SK-N-MC (cell line): ENCODE data around the gene PELI2.

Experiments used
- EZH2 ChIP-seq: fragments of 200-600 bp; sonication (generic); IDR thresholded peaks from one replicate; pipeline ENCODE4 v1.6.1; 2017; ENCODE audit warnings: antibody characterized with exemption
- FOXP2 ChIP-seq: optimal IDR thresholded peaks from 2 replicates; pipeline ENCODE3; 2011; ENCODE audit warnings: mild to moderate bottlenecking, moderate library complexity; ENCODE audit not compliant: insufficient read depth; ENCODE audit errors: extremely low read length, control extremely low read depth
- POLR2AphosphoS5 ChIP-seq: IDR thresholded peaks from 2 replicates; pipeline ENCODE4 v1.6.1; 2012; ENCODE audit warnings: mild to moderate bottlenecking, low read depth, low read length, borderline replicate concordance

GRCh38 chr14:56073799-56074198, 44.4 kb upstream of the PELI2 start:
- TF ChIP-seq EZH2 (no peak), POLR2AphosphoS5 (no peak), FOXP2 (no peak)
